ENCODE measurements around the gene GHDC.

Gene GHDC

DNA sequence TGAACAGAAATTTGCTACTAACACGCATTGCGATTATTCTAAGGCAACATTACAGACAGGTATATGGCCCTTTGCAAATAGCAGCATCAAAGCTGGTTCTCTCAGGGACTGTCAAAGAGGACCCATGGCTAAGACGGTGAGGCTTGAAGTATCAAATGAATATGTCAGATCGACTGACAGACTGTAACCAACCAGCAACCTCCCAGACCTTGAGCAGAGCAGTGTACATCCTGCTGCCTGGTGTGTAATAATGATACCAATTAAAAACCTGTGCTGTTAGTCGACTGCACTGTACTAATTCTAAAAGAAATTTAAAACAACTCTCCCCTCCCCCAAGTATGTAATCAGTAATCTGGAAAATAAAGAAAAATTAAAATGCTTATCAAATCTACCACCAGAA lies 35.9 kb upstream of the GHDC start:
- H3K36me3 ChIP-seq (replicated peaks; ENCODE audit: low read depth, low read length): peaks cover 20% of the 10 kb centered on the region
- peaks cover 42% of the 10 kb centered on the region for H3K79me2 ChIP-seq (ENCODE audit: low read length)
- no peak overlapping the region for H3K4me2 ChIP-seq (ENCODE audit: low read length)
- no peaks in the 10 kb centered on the region for H3K9me3 ChIP-seq (ENCODE audit: insufficient read depth, low read length)
- H3K4me3 ChIP-seq (ENCODE audit: low read length): no peak overlapping the region
- H3K9ac ChIP-seq (ENCODE audit: low read length): no peak overlapping the region
- no peak for TF ChIP-seq EZH2phosphoT487 (IDR thresholded peaks at IDR 0.05; ENCODE audit: low read depth)
- no peak overlapping the region for H3K27ac ChIP-seq (ENCODE audit: low read length)
- peaks cover 27% of the 10 kb centered on the region for H4K20me1 ChIP-seq (ENCODE audit: insufficient read depth, low read length)
- H2AFZ ChIP-seq (ENCODE audit: low read depth, low read length): no peak overlapping the region
- H3K4me1 ChIP-seq (ENCODE audit: low read length): no peaks in the 10 kb centered on the region
- H3K27me3 ChIP-seq (ENCODE audit: low read depth, low read length): no peaks in the 10 kb centered on the region

DNA sequence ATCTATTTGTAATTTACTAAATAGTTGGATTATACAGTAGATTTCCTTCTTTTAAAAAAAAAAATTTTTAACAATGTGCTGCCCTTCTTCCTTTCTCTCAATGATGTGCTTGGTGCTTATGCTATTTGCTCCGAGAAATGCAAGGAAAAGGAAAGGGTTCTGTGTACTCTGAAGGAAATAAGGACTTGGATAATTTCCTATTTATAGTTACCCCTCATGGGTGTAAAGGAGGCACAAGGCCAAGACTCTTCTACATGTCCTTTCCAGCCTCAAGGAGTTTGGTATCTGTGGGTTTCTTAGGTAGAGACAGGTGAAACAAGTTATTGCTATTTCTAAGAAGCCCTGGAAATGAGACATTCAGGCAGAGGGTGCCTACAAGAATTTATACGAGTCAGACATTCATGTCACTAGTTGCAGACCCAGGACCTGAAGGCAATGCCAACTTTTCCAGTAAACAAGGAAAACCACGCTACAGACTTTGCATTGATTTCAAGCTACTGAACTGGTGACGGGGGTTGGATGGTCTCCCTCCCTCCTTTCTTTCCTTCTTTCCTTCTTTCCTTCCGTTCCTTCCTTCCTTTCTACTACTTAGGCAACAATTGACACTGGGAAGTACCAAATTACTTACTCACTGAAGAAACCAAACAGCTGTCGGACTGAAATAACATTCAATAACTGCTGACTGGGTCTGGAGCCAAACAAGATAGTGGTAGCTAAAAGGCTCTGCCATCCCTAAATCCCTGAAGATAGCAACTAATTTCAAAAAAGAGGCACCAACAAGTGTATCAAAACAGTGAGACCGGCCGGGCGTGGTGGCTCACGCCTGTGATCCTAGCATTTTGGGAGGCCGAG lies 33.8 kb upstream of the GHDC start:
- Histone ChIP-seq H3K9me3 (ENCODE audit: insufficient read depth, low read length) (no peaks in the 10 kb centered on the region), H3K4me1 (ENCODE audit: low read length) (no peaks in the 10 kb centered on the region), H3K4me3 (ENCODE audit: low read length) (no peak overlapping the region), H3K27ac (ENCODE audit: low read length) (no peak overlapping the region), H4K20me1 (ENCODE audit: insufficient read depth, low read length) (peaks cover 11% of the 10 kb centered on the region; the same call in 1 of the 2 replicates), H3K9ac (ENCODE audit: low read length) (no peak overlapping the region), H3K36me3 (replicated peaks; ENCODE audit: low read depth, low read length) (peaks cover 29% of the 10 kb centered on the region), H3K79me2 (ENCODE audit: low read length) (peaks cover 21% of the 10 kb centered on the region; the same call in 1 of the 2 replicates), H2AFZ (ENCODE audit: low read depth, low read length) (no peak overlapping the region), H3K4me2 (ENCODE audit: low read length) (no peak overlapping the region), H3K27me3 (ENCODE audit: low read depth, low read length) (no peaks in the 10 kb centered on the region)
- TF ChIP-seq, protein P1, sequence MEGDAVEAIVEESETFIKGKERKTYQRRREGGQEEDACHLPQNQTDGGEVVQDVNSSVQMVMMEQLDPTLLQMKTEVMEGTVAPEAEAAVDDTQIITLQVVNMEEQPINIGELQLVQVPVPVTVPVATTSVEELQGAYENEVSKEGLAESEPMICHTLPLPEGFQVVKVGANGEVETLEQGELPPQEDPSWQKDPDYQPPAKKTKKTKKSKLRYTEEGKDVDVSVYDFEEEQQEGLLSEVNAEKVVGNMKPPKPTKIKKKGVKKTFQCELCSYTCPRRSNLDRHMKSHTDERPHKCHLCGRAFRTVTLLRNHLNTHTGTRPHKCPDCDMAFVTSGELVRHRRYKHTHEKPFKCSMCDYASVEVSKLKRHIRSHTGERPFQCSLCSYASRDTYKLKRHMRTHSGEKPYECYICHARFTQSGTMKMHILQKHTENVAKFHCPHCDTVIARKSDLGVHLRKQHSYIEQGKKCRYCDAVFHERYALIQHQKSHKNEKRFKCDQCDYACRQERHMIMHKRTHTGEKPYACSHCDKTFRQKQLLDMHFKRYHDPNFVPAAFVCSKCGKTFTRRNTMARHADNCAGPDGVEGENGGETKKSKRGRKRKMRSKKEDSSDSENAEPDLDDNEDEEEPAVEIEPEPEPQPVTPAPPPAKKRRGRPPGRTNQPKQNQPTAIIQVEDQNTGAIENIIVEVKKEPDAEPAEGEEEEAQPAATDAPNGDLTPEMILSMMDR (IDR thresholded peaks at IDR 0.05; ENCODE audit: low read depth, low read length): no peak
- TF ChIP-seq EZH2phosphoT487 (IDR thresholded peaks at IDR 0.05; ENCODE audit: low read depth): no peak

DNA sequence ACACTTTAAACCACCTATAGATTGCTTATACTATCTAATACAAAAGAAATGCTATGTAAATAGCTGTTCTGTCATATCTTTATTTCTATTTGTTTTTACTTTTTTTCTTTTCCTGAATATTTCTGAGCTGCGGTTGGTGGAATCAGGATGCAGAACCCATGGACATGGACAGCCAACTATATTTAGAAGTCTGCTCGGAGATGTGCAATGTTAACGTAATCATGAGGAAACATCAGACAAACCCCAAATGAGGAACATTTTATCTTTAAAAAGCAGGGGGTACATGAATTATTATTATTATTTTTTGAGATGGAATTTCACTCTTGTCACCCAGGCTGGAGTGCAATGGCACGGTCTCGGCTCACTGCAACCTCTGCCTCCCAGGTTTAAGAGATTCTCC lies 31.4 kb upstream of the GHDC start:
- no peak for TF ChIP-seq EZH2phosphoT487 (IDR thresholded peaks at IDR 0.05; ENCODE audit: low read depth)
- TF ChIP-seq, protein P1 (IDR thresholded peaks at IDR 0.05; ENCODE audit: low read depth, low read length): no peak
- Histone ChIP-seq H3K36me3 (replicated peaks; ENCODE audit: low read depth, low read length) (peaks cover 29% of the 10 kb centered on the region), H3K9me3 (ENCODE audit: insufficient read depth, low read length) (no peaks in the 10 kb centered on the region), H3K4me2 (ENCODE audit: low read length) (no peak overlapping the region), H3K27ac (ENCODE audit: low read length) (no peak overlapping the region), H3K9ac (ENCODE audit: low read length) (no peak overlapping the region), H3K79me2 (ENCODE audit: low read length) (peaks cover 4% of the 10 kb centered on the region; the same call in 1 of the 2 replicates), H3K4me3 (ENCODE audit: low read length) (no peak overlapping the region), H3K27me3 (ENCODE audit: low read depth, low read length) (no peaks in the 10 kb centered on the region), H3K4me1 (ENCODE audit: low read length) (no peaks in the 10 kb centered on the region), H2AFZ (ENCODE audit: low read depth, low read length) (no peak overlapping the region), H4K20me1 (ENCODE audit: insufficient read depth, low read length) (0 out of 2 replicates have a peak, but pooled peaks cover 3% of the 10 kb centered on the region)

DNA sequence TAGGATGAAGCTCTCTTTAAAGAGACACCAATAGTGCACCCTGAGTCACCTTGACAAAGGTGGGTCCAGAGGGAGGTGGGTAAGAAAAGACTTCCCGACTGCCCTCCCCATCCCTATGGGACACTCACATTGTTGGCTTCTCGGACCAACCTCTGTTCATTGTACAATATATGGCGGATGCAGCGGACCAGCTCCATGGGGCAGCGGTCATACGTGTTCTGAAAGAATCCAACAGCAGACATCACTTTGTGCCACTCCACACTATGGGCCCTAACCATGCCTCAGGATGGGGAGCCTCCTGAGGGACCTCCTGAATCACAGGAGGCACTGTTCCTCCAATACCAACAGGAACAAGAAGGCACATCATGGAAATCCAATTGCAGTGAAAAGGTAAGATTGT lies 30.4 kb upstream of the GHDC start:
- TF ChIP-seq, protein P1 (IDR thresholded peaks at IDR 0.05; ENCODE audit: low read depth, low read length): no peak
- no peak for TF ChIP-seq EZH2phosphoT487 (IDR thresholded peaks at IDR 0.05; ENCODE audit: low read depth)
- H3K27ac ChIP-seq (ENCODE audit: low read length): no peak overlapping the region
- no peak overlapping the region for H3K9ac ChIP-seq (ENCODE audit: low read length)
- H3K4me1 ChIP-seq (ENCODE audit: low read length): no peaks in the 10 kb centered on the region
- H4K20me1 ChIP-seq (ENCODE audit: insufficient read depth, low read length): no peaks in the 10 kb centered on the region
- no peaks in the 10 kb centered on the region for H3K9me3 ChIP-seq (ENCODE audit: insufficient read depth, low read length)
- no peaks in the 10 kb centered on the region for H3K27me3 ChIP-seq (ENCODE audit: low read depth, low read length)
- H2AFZ ChIP-seq (ENCODE audit: low read depth, low read length): no peak overlapping the region
- H3K36me3 ChIP-seq (replicated peaks; ENCODE audit: low read depth, low read length): peaks cover 29% of the 10 kb centered on the region
- no peak overlapping the region for H3K4me3 ChIP-seq (ENCODE audit: low read length)
- H3K4me2 ChIP-seq (ENCODE audit: low read length): no peak overlapping the region
- no peaks in the 10 kb centered on the region for H3K79me2 ChIP-seq (ENCODE audit: low read length)
